Inflammatory macrophage treated with lipopolysaccharide for 4 hours (primary cell): ENCODE measurements around the gene CCNF.
A peak's percentile ranks its signal among the peaks of the same experiment; 100 is the strongest.
"Not testable (repeated sequence)": the region's sequence is repeated elsewhere in the genome, so short reads cannot be mapped to it uniquely, and the experiment has no call there.

ENCODE experiments used
- DNase-seq: peaks from one replicate; pipeline ENCODE4 v3.0.0-alpha.2; 2020

CCNF gene

DNA sequence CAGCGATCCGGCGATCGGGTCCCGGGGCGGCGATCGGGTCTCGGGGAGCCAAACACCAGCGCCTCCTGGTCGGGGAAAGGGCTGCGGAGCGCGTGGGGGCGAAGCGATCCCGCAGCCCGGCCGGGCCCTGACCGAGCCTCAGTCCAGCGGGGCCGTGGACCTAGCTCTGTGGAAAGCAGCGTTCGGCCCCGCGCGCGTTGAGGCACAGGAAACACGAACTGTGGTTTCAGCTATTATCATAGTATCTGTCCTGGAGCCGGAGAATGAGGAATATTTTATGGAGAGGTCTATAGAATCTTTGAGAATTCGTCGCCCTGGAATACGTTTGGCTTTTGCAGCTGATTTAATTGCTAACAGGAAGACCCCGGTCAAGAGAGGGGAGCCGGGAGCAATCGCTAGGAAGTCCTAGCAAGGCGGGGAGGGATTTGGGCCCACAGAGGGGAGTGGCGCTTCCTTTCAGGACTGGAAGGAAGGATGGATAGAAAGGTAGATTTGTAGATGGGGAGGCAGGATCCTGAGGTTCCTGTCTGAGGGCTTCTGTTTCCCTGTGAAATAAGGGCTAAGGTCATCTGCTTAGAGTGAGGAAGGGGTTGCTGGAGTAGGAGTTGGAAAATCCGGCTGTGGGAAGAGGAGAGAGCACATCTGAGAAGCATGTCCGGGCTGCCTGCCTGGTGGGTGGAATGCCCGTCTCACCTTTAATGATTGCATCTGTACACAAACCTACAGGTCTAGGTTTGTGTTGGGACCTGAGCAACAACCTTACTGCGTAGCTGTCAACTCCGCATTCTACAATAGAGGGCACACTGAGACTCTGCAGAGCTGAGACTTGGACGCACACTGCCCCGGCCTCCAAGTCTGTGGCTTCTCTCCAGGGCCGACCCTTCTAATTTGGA, 770 bp downstream of the CCNF start:
- peak; percentile 15 for DNase-seq

DNA sequence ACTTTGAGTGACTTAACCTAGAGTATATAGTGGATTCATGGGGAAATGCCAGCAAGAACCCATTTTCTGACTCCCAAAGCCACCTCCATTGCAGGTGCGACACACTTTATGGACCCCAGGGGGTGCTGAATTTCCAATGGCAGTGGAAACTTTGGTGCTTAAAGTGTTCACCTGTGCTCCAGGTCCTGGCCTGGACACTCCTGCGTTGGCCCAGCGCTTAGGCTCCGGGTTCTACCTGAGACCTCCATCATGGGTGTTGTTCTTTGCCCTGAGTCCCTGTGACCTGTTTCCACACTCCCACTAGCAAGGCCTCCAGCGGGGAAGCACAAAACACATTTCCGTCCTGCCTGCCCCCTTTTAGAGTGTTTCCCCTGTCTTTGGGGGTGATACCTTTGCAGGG, 3.0 kb downstream of the CCNF start:
- DNase-seq, result no peak

DNA sequence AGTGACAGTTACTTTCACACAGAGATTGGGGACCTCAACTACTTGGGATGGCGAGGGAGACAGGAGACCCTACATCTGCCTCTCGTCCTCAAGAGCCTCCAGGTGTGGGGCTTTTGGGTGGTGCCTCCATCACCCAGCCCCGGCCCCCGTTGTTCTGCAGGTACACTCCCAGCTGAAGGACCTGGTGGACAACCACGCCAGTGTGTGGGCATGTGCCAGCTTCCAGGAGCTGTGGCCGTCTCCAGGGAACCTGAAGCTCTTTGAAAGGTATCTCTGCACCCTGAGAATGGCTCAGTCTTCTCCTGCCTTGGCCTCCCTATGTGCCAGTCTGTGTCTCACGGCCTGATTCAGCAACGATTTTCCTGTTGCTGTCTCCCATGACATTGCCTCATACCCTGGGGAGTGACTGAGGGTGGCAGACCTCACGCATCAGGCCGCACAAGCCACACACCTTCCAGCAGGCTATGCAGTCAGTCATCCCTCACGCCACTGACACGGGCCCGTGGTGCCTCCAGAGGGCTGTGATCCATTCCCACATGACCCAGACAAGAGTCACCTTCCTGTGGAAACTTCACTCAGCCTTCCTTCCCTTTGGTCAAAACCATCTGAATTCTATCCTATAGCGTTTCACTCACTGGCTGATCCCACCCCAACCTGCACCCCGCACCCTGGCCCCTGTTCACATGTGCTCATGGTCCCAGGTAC, 3.7 kb downstream of the CCNF start:
- no peak for DNase-seq

DNA sequence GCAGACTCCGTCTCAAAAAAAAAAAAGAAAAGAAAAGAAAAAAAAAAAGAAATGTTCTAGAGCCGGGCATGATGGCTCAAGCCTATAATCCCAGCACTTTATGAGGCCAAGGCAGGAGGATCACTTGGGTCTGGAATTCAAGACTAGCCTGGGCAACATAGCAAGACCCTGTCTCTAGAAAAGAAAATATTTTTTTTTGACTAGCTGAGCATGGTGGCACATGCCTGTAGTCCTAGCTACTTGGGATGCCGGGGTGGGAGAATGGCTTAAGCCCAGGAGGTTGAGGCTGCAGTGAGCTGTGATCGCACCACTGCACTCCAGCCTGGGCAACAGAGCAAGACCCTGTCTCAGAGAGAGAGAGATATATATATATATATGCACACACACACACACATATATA, 6.0 kb downstream of the CCNF start:
- DNase-seq, result not testable (repeated sequence)

DNA sequence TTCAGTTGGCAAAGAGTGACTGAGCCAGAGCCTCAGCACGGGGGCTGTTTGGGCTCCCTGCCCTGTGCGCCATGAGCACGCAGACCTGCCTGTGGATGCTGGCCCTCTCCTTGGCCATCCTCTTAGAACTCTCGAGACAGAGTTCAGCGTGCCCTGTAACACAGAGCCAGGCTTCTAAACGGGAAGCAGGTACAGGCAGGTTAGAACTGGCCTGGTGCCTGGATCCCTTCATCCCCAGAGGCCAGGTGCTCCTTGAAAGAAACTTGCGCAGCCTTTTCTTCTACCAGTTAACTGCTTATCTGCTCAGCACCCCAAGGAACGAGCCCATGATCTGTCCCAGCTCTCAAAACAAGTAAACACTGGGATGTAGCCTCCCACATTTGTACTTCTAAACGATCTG, 6.9 kb downstream of the CCNF start:
- DNase-seq, result no peak

DNA sequence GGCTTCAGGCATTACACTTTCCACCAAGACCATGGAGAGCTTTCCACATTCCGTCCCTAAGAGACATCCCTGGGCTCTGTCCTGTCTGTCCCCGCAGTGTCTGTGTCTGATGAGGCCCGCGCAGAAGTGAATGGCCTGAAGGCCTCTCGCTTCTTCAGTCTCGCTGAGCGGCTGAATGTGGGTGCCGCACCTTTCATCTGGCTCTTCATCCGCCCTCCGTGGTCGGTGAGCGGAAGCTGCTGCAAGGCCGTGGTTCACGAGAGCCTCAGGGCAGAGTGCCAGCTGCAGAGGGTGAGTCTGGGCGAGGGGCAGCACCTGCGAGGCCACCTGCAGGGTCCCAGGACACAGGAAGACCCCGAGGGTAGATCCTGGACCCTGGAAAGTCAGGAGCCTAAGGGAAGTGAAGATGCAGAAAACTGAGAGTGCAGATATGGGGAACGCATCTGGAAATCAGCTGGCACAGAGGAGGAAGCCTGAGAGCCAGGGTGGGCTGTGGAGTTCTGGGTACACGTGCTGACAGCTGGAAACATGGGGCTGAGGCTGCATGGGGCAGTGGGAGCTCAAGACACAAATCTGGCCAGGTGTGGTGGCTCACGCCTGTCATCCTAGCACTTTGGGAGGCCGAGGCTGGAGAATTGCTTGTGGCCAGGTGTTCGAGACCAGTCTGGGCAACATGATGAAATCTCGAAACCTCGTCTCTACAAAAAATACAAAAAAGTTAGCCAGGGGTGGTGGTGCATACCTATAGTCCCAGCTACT, 8.0 kb downstream of the CCNF start:
- DNase-seq, result no peak

DNA sequence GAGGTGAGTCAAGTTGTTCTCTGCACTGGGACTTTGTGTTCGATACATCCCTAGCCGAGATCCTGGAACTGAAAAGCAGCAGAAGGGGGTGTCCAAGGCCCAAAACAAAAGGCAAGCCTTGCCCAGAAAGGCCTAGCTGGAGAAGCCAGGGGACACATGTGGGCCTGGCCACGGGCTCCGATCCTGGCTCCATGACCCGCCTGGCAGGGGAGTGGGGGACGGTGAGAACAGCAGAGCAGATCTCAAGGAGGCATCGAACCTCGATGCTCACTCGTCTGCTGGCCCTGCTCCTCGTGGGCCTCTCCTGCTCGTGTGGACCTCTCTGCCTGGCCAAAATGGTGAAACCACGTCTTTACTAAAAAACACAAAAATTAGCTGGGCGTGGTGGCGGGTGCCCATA, 8.9 kb downstream of the CCNF start:
- no peak for DNase-seq

DNA sequence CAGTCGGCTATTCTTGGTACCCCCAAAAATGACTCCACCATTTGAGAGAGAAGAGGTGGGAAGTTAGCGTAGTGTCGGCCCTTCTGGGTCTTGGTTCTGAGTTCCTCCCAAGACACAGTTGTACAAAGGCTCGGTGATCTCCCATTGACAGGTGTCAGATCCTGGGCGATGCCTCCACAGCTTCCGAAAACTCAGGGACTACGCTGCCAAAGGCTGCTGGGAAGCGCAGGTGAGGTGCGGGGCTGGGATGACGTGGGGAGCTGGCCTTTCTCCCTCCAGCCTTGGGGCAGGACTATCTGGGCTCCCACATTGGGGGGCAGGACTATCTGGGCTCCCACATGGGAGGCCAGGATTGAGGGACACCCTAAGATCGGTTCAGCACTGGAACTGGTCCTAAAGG, 10.4 kb downstream of the CCNF start:
- DNase-seq, result no peak

DNA sequence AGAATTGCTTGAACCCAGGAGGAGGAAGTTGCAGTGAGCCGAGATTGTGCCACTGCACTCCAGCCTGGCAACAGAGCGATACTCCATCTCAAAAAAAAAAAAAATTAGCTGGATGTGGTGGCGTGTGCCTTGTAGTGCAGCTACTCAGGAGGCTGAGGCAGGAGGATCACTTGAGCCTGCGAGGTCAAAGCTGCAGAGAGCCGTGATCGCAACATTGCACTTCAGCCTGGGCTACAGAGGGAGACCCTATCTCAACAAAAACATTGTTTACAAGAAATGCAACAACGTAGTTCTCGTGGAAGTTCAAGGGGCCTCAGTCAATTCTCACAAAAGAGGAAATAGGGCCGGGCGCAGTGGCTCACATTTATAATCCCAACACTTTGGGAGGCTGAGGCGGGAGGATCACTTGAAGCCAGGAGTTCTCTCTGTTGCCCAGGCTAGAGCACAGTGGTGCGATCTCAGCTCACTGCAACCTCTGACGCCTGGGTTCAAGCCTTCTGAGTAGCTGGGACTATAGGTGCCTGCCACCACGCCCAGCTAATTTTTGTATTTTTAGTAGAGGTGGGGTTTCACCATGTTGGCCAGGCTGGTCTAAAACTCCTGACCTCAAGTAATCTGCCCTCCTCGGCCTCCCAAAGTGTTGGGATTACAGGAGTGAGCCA, 12.0 kb downstream of the CCNF start:
- DNase-seq, result not testable (repeated sequence)

DNA sequence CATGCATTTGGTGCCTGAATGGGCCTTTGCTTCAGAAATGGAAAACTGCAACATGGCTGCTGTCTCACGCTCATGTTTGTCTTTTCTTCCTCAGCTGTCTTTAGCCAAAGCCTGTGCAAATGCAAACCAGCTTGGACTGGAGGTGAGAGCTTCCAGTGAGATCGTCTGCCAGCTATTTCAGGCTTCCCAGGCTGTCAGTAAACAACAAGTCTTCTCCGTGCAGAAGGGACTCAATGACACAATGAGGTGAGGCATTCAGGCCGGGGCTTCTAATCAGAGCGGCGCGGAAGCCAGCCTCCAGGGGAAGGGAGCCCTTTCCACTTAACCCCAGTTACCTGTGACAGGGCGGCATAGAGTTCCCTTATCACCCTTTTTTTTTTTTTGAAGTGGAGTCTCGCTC, 14.3 kb downstream of the CCNF start:
- no peak for DNase-seq

DNA sequence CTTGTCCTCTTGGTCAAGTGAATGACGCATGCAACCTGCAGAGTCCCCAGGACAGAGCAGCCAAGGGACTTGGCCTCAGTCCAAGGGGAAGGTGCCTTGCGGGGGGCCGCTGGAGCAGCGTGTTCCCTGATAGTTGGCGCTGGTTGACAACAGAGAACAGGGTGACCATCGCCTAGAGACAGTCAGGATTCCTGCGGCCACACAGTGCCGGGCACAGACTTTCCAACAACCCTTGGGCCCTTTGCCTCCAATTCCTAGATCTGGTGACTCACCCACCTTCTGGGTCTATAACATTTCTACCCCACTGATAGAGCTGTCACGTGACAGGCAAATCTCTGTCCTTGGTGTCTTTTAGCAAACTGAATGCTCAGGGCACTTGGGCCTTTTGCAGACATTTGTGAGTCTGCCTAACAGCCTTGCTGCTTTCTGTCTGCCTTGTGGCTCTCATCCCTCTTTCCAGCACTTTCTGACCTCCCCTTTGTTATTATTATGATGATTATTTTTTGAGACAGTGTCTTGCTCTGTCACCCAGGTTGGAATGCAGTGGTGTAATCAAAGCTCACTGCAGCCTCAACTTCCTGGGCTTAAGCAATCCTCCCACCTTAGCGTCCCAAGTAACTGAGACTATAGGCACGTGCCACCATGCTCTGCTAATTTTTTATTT, 18.8 kb downstream of the CCNF start:
- DNase-seq, result no peak

DNA sequence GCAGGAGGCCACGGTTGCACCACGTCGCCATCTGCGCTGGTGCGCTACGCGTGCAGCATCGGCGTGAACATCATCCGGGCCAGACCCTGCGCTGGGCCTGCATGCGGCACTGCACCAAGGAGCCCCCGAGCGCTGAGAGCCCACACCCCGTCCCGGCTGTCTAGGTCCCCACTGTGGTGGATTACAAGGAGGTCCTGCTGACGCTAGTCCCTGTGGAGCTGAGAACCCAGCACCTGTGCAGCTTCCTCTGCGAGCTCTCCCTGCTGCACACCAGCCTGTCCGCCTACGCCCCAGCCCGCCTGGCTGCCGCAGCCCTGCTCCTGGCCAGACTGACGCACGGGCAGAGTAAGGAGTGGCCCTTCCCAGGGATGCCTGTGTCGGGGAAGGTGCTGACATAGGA, 19.9 kb downstream of the CCNF start:
- no peak for DNase-seq

DNA sequence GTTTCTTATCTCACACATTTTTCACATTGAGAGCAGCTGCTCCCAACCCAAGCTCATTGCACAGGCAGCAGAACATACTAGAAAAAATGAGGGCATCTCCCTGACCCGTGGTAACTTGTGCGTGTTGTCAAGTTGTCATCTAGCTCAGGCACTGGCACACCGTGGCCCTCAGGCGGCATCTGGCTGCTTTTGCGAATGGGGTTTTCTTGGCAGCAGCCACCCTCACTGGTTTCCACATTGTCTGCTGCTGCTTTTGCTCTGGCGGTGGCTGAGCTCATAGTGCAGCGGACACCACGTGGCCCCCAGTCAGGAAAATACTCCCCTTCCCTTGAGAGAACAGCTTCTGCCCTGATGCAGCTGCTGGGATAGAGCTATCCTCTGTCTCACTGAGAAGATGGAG, 21.3 kb downstream of the CCNF start:
- DNase-seq, result no peak

DNA sequence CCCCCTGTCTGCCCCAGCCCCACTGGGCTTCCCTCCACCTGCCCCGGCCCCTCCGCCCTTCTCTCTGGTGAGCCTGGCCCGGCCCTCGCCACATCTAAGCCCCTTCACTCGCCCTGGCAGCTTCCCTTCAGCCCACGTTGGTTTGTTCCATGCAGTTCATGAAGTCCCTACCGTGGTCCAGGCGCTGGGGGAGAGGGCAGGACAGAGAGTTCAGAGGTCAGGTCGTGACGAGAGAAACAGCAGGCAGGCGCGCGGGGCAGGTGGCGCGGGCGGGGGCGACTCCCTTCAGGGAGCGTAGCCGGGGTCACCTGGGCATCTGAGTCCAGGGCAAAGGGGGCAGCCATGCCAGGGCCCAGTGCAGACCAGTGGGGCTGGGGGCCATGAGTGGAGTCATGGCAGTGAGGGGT, 21.7 kb downstream of the CCNF start:
- no peak for DNase-seq

DNA sequence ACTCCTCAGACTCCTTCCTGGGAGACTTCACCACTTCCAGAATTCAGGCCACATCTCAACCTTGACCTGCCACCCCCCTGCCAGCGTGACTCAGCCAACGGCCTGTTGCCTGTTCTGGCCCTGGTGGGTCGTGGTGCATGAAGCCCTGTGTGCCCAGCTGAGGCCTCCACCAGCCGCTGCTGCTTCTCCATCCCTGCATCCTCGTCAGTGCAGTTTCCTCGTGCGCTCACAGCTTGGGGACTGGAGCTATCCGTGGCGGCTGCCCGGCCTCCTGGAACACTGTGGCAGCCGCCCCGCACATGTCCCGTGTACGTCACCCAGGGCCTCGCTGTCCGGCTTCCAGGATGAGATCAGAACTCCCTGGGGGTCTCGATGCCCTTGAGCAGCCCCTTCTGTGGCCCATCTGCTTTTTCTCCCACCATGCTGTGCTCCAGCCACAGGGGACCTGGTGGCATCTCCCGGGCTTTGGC, 22.6 kb downstream of the CCNF start:
- no peak for DNase-seq

DNA sequence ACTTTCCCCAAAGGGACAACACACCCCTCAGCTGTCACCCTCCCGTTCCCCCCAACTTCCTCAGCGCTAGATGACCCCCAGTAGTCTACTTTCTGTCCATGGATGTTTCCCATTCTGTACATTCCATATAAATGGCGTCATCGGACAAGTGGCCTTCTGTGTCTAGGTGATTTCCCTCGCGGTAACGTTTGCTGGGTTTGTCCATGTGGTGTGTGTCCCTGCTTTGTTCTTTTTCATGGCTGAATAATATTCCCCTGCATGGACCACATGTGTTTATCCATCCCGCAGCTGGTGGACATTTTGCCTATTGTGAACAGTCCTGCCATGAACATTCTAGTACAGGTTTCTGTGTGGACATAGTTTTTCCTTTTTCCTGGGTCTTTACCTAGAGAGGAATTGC, 23.4 kb downstream of the CCNF start:
- DNase-seq, result no peak

DNA sequence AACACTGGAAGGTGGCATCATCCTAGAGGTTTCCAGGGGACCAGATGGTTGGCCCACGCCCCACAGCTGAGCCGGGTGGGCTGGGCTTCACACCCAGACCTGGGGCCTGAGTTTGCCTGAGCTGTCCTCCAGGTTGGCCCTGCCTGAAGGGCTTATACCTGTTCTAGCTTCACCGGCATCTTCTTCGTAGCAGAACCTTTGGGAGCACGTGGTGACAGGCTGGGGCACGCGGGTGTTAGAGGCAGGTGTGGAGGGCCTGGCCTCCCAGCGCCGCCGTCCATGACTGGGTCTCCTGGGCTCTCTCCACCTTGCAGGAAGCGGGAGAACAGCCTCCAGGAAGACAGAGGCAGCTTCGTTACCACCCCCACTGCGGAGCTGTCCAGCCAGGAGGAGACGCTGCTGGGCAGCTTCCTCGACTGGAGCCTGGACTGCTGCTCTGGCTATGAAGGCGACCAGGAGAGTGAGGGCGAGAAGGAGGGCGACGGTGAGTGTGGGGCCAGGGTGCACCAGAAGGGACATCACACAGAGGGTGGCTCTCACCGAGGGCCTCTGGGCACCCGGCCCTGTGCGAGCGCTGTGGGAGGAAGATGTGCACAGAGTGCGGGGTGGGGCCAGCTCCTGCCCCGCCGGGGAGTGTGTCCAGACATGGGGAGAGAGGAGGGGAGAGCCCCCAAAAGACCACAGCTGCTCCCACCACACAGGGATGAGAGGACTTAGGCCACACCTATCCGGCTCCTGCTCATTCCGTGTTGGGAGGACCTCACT, 26.0 kb downstream of the CCNF start:
- no peak for DNase-seq

DNA sequence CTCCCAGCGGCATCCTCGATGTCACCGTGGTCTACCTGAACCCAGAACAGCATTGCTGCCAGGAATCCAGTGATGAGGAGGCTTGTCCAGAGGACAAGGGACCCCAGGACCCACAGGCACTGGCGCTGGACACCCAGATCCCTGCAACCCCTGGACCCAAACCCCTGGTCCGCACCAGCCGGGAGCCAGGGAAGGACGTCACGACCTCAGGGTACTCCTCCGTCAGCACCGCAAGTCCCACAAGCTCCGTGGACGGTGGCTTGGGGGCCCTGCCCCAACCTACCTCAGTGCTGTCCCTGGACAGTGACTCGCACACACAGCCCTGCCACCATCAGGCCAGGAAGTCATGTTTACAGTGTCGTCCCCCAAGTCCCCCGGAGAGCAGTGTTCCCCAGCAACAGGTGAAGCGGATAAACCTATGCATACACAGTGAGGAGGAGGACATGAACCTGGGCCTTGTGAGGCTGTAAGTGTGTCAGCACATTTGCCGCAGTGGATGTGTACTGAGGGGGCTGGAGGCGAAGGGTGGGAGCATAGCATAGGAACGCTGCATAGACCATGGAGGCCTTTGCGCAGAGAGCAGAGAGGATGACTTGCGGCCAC, 27.4 kb downstream of the CCNF start:
- DNase-seq, result no peak

DNA sequence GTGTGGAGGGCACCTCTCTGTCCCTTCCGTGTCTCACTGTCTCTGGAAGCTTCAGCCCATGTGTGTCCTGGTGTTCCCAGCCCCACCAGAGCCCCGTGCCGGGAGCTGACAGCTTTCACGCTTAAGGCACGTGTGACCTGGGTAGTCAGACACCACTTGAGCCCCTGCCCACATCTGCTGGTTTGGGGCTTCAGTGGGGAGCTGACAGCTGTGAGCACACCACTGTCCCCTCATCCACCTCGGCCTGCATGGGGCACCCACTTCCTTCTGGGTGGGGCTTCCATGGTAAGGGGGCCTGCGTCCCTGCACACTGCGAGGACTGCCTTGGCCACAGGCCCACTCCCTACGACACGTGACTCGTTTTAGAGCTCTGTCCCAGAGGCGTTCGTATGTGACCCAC, 28.0 kb downstream of the CCNF start:
- DNase-seq, result no peak

DNA sequence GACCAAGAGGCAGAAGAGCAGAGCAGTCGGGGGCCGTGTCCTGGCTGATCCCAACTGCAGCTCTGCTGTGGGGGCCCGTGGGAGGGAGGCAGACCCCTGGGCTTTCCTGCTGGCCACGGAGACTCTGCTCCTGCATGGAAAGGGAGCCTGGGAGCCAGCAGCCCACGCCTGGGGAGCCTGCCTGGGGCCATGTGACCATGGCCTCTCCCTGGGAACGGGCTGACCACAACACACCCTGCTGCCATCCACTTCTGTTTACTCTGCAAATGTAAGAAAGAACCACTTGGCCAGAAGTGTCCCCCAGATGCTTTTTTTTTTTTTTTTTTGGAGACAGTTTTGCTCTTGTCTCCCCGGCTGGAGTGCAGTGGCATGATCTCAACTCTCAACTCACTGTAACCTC, 28.7 kb downstream of the CCNF start:
- DNase-seq, result no peak
